Measurements from ENCODE around the gene ZCCHC18.
A peak's percentile ranks its signal among the peaks of the same experiment; 100 is the strongest.

Gene ZCCHC18

DNA sequence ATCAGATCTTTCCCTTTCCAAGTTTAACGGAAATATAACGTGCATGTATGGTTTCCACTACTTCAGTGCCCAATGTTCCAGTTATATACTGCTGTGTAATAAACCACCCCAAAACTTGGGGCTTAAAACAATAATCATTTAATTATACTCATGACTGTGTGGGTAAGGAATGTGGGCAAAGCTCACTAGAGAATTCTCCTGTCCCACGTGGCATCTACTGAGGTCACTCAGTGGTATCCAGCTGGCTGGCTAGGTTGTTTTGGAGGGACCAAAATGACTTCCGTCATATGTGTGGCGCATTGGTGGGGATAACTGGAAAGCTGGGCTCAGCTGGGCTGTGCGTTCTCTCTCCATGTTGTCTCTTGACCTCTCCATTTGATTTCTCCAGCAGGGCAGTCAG, 18.5 kb downstream of the ZCCHC18 start:
- Histone ChIP-seq H3K9ac (no peak overlapping the region), H3K36me3 (peaks cover 14% of the 10 kb centered on the region; the same call in 1 of the 2 replicates), H3K4me3 (no peak overlapping the region), H3K4me2 (no peak overlapping the region), H3K27ac (no peak overlapping the region), H3K4me1 (no peaks in the 10 kb centered on the region), H4K20me1 (peaks cover 5% of the 10 kb centered on the region; the same call in 1 of the 2 replicates), H3K9me3 (no peaks in the 10 kb centered on the region), H3K27me3 (no peaks in the 10 kb centered on the region)
- no peak for TF ChIP-seq Cebpa-rat (IDR thresholded peaks at IDR 0.05)

DNA sequence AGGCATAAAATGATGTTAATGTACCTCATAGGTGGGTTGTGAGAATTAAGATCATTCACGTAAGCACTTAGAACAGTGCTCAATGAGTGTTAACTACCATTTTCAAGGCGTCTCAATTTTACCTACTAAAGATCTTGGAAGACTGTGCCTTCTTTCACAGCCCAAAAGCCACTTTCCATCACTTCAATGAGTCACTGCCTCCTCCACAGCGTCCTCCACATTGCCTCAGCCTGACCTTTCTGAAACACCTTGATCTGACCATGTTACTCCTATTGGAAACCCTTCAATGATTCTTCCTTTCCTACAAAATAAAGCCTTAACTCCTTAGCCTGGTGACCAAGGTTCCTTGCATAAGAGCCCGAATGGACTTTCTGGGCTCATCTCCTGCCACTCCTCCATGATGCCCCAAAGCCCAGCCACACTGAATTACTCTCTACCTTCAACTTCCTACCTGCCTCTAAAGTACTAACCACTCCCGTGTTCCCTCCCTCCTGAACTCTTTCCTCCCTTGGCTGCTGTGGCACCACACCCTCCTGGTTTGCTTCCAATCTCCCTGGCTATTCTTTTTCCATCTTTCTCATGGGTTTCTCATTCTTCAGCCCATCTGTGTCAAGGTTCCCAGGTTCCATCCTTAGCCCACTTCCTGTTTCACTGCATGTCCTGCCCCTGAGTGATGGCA, 22.4 kb downstream of the ZCCHC18 start:
- Histone ChIP-seq H3K4me2 (no peak overlapping the region), H3K4me1 (no peaks in the 10 kb centered on the region), H3K9ac (no peak overlapping the region), H3K36me3 (peaks cover 14% of the 10 kb centered on the region; the same call in 1 of the 2 replicates), H3K4me3 (no peak overlapping the region), H4K20me1 (peaks cover 5% of the 10 kb centered on the region; the same call in 1 of the 2 replicates), H3K27me3 (no peaks in the 10 kb centered on the region), H3K9me3 (no peaks in the 10 kb centered on the region), H3K27ac (no peak overlapping the region)
- no peak for TF ChIP-seq Cebpa-rat (IDR thresholded peaks at IDR 0.05)

DNA sequence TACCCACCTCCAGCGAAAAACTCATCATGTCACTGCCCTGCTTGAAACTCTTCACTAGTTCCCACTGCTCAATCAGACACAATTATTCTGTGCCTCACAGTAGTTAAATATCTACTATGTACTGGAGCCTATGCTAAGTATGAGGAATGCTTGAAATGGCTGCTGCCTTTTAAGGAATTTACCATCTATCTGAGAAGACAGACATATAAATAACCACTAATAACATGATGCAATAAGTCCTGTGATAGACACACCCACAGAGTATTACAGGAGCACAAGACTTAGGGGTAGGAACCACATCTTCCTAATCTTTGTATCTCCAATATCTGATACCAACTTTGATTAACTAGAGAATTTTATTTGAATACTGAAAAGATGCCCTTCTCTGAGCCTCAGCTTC, 23.4 kb downstream of the ZCCHC18 start:
- no peak overlapping the region for H3K9ac ChIP-seq
- TF ChIP-seq Cebpa-rat (IDR thresholded peaks at IDR 0.05) = no peak

DNA sequence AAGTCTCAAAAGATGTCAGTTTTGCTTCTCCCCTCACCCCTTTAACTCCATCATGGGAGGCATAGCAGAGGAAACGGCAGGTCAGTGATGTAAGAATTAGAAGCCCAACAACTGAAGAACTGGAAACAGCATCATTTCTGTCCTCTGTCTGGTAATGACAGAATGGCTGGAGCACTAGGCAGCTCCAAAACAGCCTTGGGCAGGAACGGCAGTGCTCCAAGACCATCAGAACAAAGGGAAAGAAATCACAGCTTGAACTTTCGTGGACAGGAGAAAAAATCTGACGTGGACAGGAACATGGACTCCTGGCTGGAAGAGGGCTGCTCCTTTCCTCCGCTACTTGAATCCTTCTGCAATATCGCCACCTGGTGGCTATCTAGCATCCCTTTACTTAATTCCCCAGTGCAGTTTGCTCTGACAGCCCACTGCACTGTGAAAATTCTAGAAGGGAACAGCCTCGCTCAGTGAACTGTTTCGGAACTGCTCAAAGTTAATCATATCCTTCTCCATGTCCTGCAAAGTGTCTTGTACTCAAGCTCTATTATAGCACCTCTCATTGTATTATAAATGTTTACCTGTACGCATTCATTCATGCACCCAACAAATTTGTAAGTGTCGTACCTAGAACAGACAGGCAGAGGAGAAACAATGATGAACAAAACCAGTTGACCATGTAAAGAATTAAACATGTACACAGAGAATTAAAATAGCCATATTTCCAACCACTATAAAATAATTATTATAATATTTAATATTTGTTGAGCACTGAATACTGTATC, 24.1 kb downstream of the ZCCHC18 start:
- TF ChIP-seq Cebpa-rat (IDR thresholded peaks at IDR 0.05) = no peak
- peaks cover 5% of the 10 kb centered on the region; the same call in 1 of the 2 replicates for H4K20me1 ChIP-seq
- no peaks in the 10 kb centered on the region for H3K36me3 ChIP-seq
- H3K27me3 ChIP-seq = no peaks in the 10 kb centered on the region
- no peaks in the 10 kb centered on the region for H3K4me1 ChIP-seq
- no peak overlapping the region for H3K4me3 ChIP-seq
- no peak overlapping the region for H3K4me2 ChIP-seq
- no peaks in the 10 kb centered on the region for H3K9me3 ChIP-seq
- no peak overlapping the region for H3K27ac ChIP-seq
- no peak overlapping the region for H3K9ac ChIP-seq

More for the DNA sequence above, 23.4 kb downstream of the ZCCHC18 start:
- Histone ChIP-seq H3K27me3 (no peaks in the 10 kb centered on the region), H3K27ac (no peak overlapping the region), H3K4me1 (no peaks in the 10 kb centered on the region), H3K9me3 (no peaks in the 10 kb centered on the region), H3K4me2 (no peak overlapping the region), H3K36me3 (peaks cover 6% of the 10 kb centered on the region; the same call in 1 of the 2 replicates), H4K20me1 (peaks cover 5% of the 10 kb centered on the region; the same call in 1 of the 2 replicates), H3K4me3 (no peak overlapping the region)

DNA sequence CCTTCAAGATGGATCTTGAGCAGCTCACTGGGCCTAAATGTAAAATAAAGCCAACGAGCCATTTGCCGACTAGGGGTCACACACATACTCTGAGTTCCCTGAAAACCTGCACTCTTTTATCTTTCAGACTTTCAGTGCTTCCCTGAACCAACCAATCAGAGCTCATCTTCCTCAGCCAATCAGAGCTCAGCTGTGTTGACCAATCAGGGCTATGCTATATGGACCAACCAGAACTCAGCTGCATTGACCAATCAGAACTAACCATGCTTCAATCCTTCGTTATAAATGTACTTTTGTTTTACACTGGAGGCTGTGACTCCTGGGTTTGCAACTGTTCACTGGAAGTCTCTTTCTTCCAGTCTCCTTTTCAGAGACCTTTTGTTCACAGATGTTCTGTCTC, 25.2 kb downstream of the ZCCHC18 start:
- TF ChIP-seq Cebpa-rat (IDR thresholded peaks at IDR 0.05) = no peak
- Histone ChIP-seq H3K4me2 (no peak overlapping the region), H3K27ac (no peak overlapping the region), H3K9ac (no peak overlapping the region), H3K9me3 (no peaks in the 10 kb centered on the region), H3K27me3 (no peaks in the 10 kb centered on the region), H4K20me1 (peaks cover 5% of the 10 kb centered on the region; the same call in 1 of the 2 replicates), H3K4me3 (no peak overlapping the region), H3K4me1 (no peaks in the 10 kb centered on the region), H3K36me3 (no peaks in the 10 kb centered on the region)

DNA sequence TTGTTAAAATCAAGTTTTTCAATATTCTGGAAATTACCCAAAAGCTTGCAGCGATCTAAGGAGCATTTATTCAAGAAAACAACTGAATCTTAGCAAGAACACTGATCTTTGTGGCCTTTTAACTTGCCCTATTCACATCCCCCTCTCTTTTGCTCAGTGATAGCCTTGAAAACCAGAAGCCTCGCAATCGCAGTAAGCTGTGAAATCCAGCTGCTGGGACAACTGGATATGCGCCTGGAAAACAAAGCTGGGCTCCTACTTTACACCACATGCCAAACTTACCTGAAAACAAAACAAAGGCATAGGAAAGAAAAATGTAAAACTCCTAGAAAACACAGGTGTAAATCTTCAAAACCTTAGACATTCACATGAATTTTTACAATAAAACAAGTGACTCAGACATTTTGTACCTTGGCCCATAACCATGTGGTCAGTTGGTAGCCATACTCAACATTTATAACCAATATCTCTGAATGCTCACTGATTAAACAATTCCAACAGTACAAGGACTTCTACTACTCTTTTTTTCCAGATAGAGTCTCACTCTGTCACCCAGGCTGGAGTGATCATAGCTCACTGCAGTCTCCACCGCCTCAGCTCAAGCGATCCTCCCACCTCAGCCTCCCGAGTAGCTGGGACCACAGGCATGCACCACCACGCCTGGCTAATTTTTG, 28.9 kb downstream of the ZCCHC18 start:
- no peaks in the 10 kb centered on the region for H3K9me3 ChIP-seq
- no peaks in the 10 kb centered on the region for H4K20me1 ChIP-seq
- no peak overlapping the region for H3K4me3 ChIP-seq
- H3K4me1 ChIP-seq = no peaks in the 10 kb centered on the region
- no peaks in the 10 kb centered on the region for H3K36me3 ChIP-seq
- H3K4me2 ChIP-seq = no peak overlapping the region
- H3K27ac ChIP-seq = no peak overlapping the region
- TF ChIP-seq Cebpa-rat (IDR thresholded peaks at IDR 0.05) = no peak
- no peaks in the 10 kb centered on the region for H3K27me3 ChIP-seq
- H3K9ac ChIP-seq = no peak overlapping the region

DNA sequence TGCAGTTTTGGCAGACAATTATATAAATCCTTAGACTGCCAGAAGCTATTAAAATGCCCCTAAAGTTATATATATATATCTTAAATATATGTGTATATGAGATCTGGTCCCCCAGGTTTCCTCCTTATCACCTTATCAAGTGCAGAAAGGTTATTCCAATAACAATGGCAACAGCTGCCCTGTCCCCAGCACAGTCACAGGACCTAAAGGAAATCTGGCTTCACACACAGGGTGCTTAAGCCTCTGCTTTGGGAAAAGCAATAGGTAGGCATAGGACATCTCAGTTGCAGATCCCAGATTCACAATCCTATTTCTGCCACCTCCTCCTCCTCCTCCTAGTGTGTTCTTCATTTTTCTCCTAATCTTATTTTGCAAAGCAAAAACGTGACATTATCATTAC, 38.7 kb downstream of the ZCCHC18 start:
- Histone ChIP-seq H3K9ac (no peak overlapping the region), H3K27ac (no peak overlapping the region), H3K4me2 (no peak overlapping the region), H3K27me3 (no peaks in the 10 kb centered on the region), H4K20me1 (no peaks in the 10 kb centered on the region), H3K4me3 (no peak overlapping the region), H3K9me3 (no peaks in the 10 kb centered on the region), H3K4me1 (peaks cover 9% of the 10 kb centered on the region), H3K36me3 (no peaks in the 10 kb centered on the region)
- no peak for TF ChIP-seq Cebpa-rat (IDR thresholded peaks at IDR 0.05)

DNA sequence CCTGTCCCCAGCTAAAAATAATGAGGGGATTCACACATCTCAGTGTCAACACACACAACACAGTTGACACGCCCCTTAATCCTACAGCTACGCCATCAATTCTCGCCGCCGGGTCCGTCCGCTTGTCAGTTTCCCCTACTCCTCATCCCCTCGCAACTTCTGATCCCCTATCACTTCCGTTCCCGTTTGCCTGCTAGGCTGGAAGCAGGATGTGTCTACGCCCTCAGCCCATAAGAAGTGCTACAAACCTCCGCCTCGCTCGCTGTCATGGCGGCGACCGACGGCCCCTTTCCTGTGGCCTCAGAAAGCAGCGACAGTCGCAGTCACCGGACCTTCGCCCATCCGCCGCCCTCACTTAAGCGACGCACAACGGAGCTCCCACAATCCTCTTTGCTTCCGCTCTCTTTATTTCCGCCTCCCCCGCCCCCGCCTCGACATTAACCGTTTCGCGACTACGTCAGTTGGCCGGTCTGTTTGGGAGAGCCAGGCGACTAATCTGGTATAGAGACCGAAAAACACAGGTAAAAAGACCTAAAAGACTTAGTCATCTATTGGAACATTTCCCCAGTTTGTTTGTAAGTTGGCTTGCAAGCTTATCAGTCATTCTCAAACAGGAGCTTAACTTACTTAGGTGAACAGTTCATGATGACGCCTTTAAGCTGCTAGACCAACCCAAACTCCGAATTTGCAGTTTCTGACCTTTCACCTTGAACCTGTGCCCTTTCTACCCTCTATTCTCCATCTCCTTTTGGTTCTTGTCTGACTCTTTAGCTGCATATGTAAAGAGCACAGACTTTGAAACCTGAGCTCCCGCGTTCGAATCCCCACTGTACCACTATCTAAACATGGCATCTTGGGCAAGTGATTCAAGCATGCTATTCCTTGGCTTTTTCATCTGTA, 44.6 kb downstream of the ZCCHC18 start, which contains the start of gene SLC25A53:
Gene SLC25A53, minus strand, starts transcription at position 380 of the 900 bp plus-strand sequence. CDS start 51,752 bp downstream, outside the sequence.
- H3K9ac ChIP-seq = peak within 1 kb of the TSS; percentile 76
- H3K27ac ChIP-seq = peak within 1 kb of the TSS; percentile 84
- H3K4me1 ChIP-seq = peaks cover 17% of the 10 kb centered on the region
- no peaks in the 10 kb centered on the region for H3K36me3 ChIP-seq
- H3K4me2 ChIP-seq = peak within 1 kb of the TSS; percentile 71
- no peaks in the 10 kb centered on the region for H4K20me1 ChIP-seq
- H3K9me3 ChIP-seq = no peaks in the 10 kb centered on the region
- no peaks in the 10 kb centered on the region for H3K27me3 ChIP-seq
- no peak for TF ChIP-seq Cebpa-rat (IDR thresholded peaks at IDR 0.05)
- peak within 1 kb of the TSS; percentile 64 for H3K4me3 ChIP-seq
